GM12892 (cell line): ENCODE results near the gene MRM2.

ENCODE experiments used
- DNase-seq: peaks from one replicate; pipeline ENCODE4 v3.0.0; 2011; ENCODE audit not compliant: insufficient read length
- FAIRE-seq: peaks from 2 replicates; lab custom pipeline; 2011; peaks lifted over from hg19 to GRCh38; lab: Jason Lieb, UNC
- POLR2A ChIP-seq: IDR thresholded peaks from 2 replicates; pipeline ENCODE4 v1.6.1; 2011; ENCODE audit warnings: low read depth, low read length, control low read depth
- POLR2AphosphoS5 ChIP-seq: IDR thresholded peaks from 2 replicates; pipeline ENCODE4 v1.6.1; 2011; ENCODE audit warnings: low read depth, low read length, control low read depth
- TAF1 ChIP-seq: IDR thresholded peaks from 2 replicates; pipeline ENCODE4 v1.6.1; 2011; ENCODE audit warnings: low read depth, mild to moderate bottlenecking, control low read depth, low read length, borderline replicate concordance

MRM2 gene

DNA sequence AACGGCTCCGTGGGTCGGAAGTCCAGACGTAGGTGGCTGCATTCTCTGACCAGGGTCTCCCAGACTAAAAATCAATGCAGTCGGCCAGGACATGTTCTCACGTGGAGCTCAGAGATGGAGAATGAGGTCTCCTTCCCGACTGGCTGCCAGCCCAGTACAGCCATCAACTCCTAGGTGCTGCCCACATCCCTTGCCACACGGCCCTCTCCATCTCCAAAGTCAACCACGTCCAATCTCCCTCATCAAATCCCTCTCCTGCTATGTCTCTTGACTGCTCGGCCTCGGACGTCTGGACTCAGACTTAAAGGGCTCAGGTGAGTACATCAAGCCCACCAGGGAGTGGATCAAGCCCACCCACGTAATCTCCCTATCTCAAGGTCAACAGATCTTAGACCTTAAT lies 16.2 kb downstream of the MRM2 start:
- no peak for DNase-seq
- FAIRE-seq = no peak
- no peak for TF ChIP-seq POLR2AphosphoS5
- TF ChIP-seq TAF1 = no peak
- TF ChIP-seq POLR2A = no peak

DNA sequence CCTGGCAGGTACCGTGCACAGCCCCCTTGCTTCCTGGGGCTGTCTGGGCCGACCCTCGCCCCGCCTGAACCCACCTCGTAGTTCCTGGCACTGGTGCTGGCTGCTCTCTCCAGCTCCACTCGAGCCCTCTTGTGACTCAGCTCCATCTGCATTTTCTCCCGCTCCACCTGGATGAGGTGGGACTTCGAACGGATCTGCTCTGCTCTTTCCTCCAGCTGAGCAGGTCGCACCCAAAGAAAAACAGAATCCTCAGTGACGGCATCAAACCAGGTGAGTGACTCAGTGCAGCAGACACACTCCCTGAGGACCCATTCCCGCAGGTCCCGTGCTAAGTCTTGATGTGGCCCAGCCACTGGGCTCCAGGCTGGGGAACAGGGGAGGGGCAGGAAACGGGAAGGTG lies 16.7 kb downstream of the MRM2 start:
- DNase-seq (no peak), FAIRE-seq (no peak)
- TF ChIP-seq POLR2A (no peak), TAF1 (no peak), POLR2AphosphoS5 (no peak)

- no peak for FAIRE-seq
- DNase-seq = no peak
- no peak for TF ChIP-seq POLR2A
- no peak for TF ChIP-seq TAF1
- no peak for TF ChIP-seq POLR2AphosphoS5
Measured at GRCh38 chr7:2224934-2225333, 17.1 kb downstream of the MRM2 start.

- FAIRE-seq = no peak
- TF ChIP-seq TAF1 (no peak), POLR2A (no peak), POLR2AphosphoS5 (no peak)
- DNase-seq = no peak
Measured at GRCh38 chr7:2224491-2224928, 17.5 kb downstream of the MRM2 start.

- DNase-seq (no peak), FAIRE-seq (no peak)
- no peak for TF ChIP-seq POLR2AphosphoS5
- no peak for TF ChIP-seq TAF1
- no peak for TF ChIP-seq POLR2A
Measured at GRCh38 chr7:2223321-2223720, 18.7 kb downstream of the MRM2 start.

DNA sequence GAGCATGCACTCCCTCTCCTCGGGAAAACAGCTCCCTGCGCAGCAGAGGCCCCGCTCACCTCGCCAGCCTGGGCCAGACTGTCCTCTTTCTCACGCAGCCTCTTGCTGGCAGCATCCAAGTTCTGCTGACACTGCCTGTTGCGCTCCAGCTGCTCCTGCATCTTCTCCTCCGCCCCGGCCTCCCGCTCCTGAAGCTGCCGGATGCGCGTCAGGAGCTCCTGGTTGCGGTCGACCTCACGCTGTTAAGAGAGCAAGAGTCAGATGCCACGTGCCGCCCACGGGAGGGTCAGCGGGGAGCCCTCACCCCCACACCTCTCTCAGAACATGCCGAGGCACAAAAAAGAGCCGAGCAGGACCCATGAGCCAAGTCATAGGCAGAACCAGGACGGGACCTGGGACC lies 19.5 kb downstream of the MRM2 start:
- DNase-seq = no peak
- FAIRE-seq = no peak
- TF ChIP-seq POLR2A (no peak), TAF1 (no peak), POLR2AphosphoS5 (no peak)

DNA sequence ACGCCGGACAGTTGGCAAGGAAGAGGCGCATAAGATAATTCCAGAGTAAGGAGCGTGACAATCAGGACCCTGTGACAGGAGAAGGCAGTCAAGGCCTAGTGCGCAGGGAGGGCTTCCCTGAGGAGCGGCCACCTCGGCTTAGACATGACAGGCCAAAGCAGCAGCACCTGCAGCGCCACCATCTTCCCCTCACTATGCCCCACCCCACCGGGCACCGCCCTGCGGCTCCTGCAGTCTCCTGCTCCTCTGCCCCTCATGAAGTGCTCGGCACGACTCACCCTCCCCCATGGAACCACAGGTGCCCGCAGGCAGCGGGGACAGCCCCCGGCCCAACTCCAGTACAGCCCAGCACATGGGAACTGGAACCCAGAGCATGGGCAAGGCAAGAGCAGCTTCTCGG lies 21.1 kb downstream of the MRM2 start:
- no peak for FAIRE-seq
- no peak for DNase-seq
- TF ChIP-seq TAF1 (no peak), POLR2AphosphoS5 (no peak)

- no peak for DNase-seq
- no peak for TF ChIP-seq POLR2AphosphoS5
- TF ChIP-seq TAF1 = no peak
- TF ChIP-seq POLR2A = no peak
- no peak for FAIRE-seq
Measured at GRCh38 chr7:2220506-2220905, 21.5 kb downstream of the MRM2 start.

- no peak for FAIRE-seq
- DNase-seq = no peak
- no peak for TF ChIP-seq TAF1
- no peak for TF ChIP-seq POLR2A
- TF ChIP-seq POLR2AphosphoS5 = no peak
Measured at GRCh38 chr7:2220030-2220429, 22.0 kb downstream of the MRM2 start.

DNA sequence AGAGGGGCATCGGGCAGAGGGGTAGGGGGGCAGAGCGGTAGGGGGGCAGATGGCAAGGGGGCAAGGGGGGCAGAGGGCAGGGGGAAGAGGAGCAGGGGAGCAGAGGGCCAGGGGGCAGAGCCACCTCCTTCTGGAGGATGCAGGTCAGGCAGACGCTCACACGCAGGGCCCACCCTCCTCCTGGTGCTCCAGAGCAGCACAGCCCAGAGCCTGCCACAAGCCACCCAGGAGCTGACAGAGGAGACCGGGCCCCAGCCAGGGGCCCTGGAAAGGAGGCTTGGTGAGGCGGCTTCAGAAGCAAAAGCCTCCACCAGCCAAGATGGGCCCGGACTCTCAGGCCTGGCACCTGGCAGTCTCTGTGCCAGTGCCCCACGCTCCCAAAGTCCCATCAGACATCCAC lies 22.4 kb downstream of the MRM2 start:
- FAIRE-seq = no peak
- TF ChIP-seq POLR2AphosphoS5 (no peak), TAF1 (no peak), POLR2A (no peak)
- DNase-seq = no peak

DNA sequence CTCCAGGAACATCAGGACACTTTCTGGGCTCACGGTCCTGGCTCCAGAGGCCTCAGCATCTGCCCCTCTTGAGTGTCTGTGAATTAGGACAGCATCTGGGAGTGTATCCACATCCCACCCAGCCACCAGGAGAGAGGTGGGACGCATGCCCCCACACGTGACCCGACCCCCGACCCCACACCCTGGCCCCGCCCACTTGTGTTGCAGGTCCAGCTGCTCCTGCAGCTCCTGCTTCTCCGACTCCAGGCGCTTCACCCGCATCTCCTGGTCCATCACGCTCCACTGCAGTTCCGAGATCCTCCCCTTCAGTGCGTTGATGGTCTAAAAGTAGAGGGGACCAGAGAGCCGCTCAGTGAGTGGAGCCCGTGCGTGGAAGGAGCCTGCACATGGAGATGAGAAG lies 22.9 kb downstream of the MRM2 start:
- FAIRE-seq (no peak), DNase-seq (no peak)
- TF ChIP-seq POLR2AphosphoS5 = no peak
- no peak for TF ChIP-seq TAF1
- no peak for TF ChIP-seq POLR2A

DNA sequence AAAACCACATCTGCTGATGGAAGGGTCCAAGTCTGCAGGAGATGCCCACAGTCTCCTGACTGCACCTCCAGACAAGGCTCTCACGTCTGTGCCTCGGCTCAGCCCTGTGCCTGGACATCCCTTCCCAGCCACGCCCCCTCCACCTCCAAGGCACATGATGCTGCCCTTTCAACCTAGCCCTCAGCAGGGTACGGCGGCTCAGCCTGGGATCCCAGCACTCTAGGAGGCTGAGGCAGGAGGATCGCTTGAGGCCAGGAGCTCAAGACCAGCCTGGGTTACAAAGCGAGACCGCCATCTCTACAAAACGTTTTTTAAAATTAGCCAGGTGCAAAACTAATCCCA lies 23.6 kb downstream of the MRM2 start:
- FAIRE-seq = no peak
- TF ChIP-seq POLR2AphosphoS5 (no peak), TAF1 (no peak), POLR2A (no peak)
- no peak for DNase-seq

GRCh38 chr7:2217716-2218443 lies 24.1 kb downstream of the MRM2 start:
- TF ChIP-seq TAF1 = no peak
- TF ChIP-seq POLR2A = no peak
- no peak for TF ChIP-seq POLR2AphosphoS5
- FAIRE-seq = no peak
- no peak for DNase-seq

GRCh38 chr7:2217206-2217605 lies 24.8 kb downstream of the MRM2 start:
- no peak for DNase-seq
- TF ChIP-seq POLR2AphosphoS5 = no peak
- TF ChIP-seq POLR2A = no peak
- no peak for FAIRE-seq
